SK-N-SH treated with all-trans-retinoic acid at 6 μM for 48 hours (cell line): ENCODE measurements around the gene UBR3.

Experiments used
- GLIS3 ChIP-seq: fragments of 250-450 bp; sonication (Bioruptor Pico); IDR thresholded peaks from 2 replicates; pipeline ENCODE4 v1.5.0; 2020; ENCODE audit warnings: mild to moderate bottlenecking, moderate library complexity
- PATZ1 ChIP-seq: fragments of 250-450 bp; sonication (Bioruptor Pico); IDR thresholded peaks from 2 replicates; pipeline ENCODE4 v1.8.0; 2020; ENCODE audit warnings: mild to moderate bottlenecking, moderate library complexity, borderline replicate concordance
- PPARA ChIP-seq: fragments of 250-450 bp; sonication (Bioruptor Pico); IDR thresholded peaks from 2 replicates; pipeline ENCODE4 v1.5.0; 2020; ENCODE audit warnings: mild to moderate bottlenecking, borderline replicate concordance
- TF ChIP-seq, protein P1 (sequence below): fragments of 250-450 bp; sonication (Bioruptor Pico); IDR thresholded peaks from 2 replicates; pipeline ENCODE4 v1.5.0; 2020; ENCODE audit warnings: mild to moderate bottlenecking, moderate library complexity

- TF ChIP-seq, protein P1, sequence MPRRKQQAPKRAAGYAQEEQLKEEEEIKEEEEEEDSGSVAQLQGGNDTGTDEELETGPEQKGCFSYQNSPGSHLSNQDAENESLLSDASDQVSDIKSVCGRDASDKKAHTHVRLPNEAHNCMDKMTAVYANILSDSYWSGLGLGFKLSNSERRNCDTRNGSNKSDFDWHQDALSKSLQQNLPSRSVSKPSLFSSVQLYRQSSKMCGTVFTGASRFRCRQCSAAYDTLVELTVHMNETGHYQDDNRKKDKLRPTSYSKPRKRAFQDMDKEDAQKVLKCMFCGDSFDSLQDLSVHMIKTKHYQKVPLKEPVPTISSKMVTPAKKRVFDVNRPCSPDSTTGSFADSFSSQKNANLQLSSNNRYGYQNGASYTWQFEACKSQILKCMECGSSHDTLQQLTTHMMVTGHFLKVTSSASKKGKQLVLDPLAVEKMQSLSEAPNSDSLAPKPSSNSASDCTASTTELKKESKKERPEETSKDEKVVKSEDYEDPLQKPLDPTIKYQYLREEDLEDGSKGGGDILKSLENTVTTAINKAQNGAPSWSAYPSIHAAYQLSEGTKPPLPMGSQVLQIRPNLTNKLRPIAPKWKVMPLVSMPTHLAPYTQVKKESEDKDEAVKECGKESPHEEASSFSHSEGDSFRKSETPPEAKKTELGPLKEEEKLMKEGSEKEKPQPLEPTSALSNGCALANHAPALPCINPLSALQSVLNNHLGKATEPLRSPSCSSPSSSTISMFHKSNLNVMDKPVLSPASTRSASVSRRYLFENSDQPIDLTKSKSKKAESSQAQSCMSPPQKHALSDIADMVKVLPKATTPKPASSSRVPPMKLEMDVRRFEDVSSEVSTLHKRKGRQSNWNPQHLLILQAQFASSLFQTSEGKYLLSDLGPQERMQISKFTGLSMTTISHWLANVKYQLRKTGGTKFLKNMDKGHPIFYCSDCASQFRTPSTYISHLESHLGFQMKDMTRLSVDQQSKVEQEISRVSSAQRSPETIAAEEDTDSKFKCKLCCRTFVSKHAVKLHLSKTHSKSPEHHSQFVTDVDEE (CRISPR knock-in tag), result no peak
- TF ChIP-seq PATZ1 (CRISPR knock-in tag) (no peak), PPARA (CRISPR knock-in tag) (no peak), GLIS3 (no peak)
Observed at GRCh38 chr2:170026361-170026760, 199.1 kb downstream of the UBR3 start.
